Stimulated activated CD8-positive, alpha-beta memory T cell treated with anti-CD3 and anti-CD28 coated beads, Interleukin-15, amount 100 ng/mL, for 4 hours (primary cell): ENCODE data around the gene RHBDD3.

Experiments
- DNase-seq, 2 donors: peaks; one replicate each; pipeline ENCODE4 v3.0.0-alpha.2; 2020; ENCODE audit warnings: low read depth in 2 of 2

RHBDD3 gene

GRCh38 chr22:29269731-29270474 lies 2.1 kb upstream of the RHBDD3 start:
- DNase-seq = no peak

- no peak for DNase-seq
These were observed 1.4 kb upstream of the RHBDD3 start for GRCh38 chr22:29269230-29269604.

GRCh38 chr22:29268511-29269229 lies 889 bp upstream of the RHBDD3 start:
- DNase-seq = peak in 1 of 2 donors; percentile 9

- DNase-seq = no peak
These were observed 321 bp downstream of the RHBDD3 start for GRCh38 chr22:29267462-29267857.

GRCh38 chr22:29266564-29267461 lies 968 bp downstream of the RHBDD3 start:
- no peak for DNase-seq

- DNase-seq = no peak
These were observed 1.9 kb downstream of the RHBDD3 start for GRCh38 chr22:29265929-29266328.

GRCh38 chr22:29265305-29265704 lies 2.5 kb downstream of the RHBDD3 start:
- no peak for DNase-seq

GRCh38 chr22:29263791-29264276 lies 3.9 kb downstream of the RHBDD3 start:
- no peak for DNase-seq

GRCh38 chr22:29260601-29261315 lies 7.0 kb downstream of the RHBDD3 start:
- no peak for DNase-seq

GRCh38 chr22:29260031-29260560 lies 7.7 kb downstream of the RHBDD3 start:
- no peak for DNase-seq

- DNase-seq = no peak
These were observed 8.4 kb downstream of the RHBDD3 start for GRCh38 chr22:29259253-29259899.

- no peak for DNase-seq
These were observed 9.2 kb downstream of the RHBDD3 start for GRCh38 chr22:29258407-29259252.

GRCh38 chr22:29257751-29258181 lies 10.0 kb downstream of the RHBDD3 start:
- DNase-seq = no peak

- DNase-seq = no peak
These were observed 11.0 kb downstream of the RHBDD3 start for GRCh38 chr22:29256606-29257325.

GRCh38 chr22:29255064-29255621 lies 12.6 kb downstream of the RHBDD3 start:
- DNase-seq = no peak

- DNase-seq = no peak
These were observed 13.5 kb downstream of the RHBDD3 start for GRCh38 chr22:29254286-29254660.

- DNase-seq = no peak
These were observed 14.1 kb downstream of the RHBDD3 start for GRCh38 chr22:29253561-29254285.
